ENCODE measurements around the gene CHIT1. TPM values are rescaled to one million over a fixed set of nuclear protein-coding genes. Genes with fewer than 3 reads are reported as not detected.

CHIT1 gene
- total and polyA plus RNA-seq, 9 of the 15 experiments (the other 6 are each of a cell fraction or from before 2014, with no cell fraction given) = not detected

- peak; percentile 71 for TF ChIP-seq TOE1 (IDR thresholded peaks at IDR 0.05; ENCODE audit: borderline replicate concordance)
- no peak for TF ChIP-seq TOE1 (CRISPR knock-in tag; IDR thresholded peaks at IDR 0.05; ENCODE audit: borderline replicate concordance, low read depth)
- TF ChIP-seq, protein P1, sequence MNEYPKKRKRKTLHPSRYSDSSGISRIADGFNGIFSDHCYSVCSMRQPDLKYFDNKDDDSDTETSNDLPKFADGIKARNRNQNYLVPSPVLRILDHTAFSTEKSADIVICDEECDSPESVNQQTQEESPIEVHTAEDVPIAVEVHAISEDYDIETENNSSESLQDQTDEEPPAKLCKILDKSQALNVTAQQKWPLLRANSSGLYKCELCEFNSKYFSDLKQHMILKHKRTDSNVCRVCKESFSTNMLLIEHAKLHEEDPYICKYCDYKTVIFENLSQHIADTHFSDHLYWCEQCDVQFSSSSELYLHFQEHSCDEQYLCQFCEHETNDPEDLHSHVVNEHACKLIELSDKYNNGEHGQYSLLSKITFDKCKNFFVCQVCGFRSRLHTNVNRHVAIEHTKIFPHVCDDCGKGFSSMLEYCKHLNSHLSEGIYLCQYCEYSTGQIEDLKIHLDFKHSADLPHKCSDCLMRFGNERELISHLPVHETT (CRISPR knock-in tag; conservative IDR thresholded peaks at IDR 0.05 in 1 of 2, IDR thresholded peaks at IDR 0.05 in 1 of 2) = no peak
- TF ChIP-seq, protein P2, sequence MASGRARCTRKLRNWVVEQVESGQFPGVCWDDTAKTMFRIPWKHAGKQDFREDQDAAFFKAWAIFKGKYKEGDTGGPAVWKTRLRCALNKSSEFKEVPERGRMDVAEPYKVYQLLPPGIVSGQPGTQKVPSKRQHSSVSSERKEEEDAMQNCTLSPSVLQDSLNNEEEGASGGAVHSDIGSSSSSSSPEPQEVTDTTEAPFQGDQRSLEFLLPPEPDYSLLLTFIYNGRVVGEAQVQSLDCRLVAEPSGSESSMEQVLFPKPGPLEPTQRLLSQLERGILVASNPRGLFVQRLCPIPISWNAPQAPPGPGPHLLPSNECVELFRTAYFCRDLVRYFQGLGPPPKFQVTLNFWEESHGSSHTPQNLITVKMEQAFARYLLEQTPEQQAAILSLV (tag; IDR thresholded peaks at IDR 0.05) = no peak
- no peak for TF ChIP-seq NCOA4 (IDR thresholded peaks at IDR 0.05; ENCODE audit: partially characterized antibody)
- TF ChIP-seq CBX3 (IDR thresholded peaks at IDR 0.05; ENCODE audit: borderline replicate concordance in 1 of 2, low read length in 2 of 2) = peak in 1 of 2 experiments; percentile 47; a peak in 1 of 3 replicates
- TF ChIP-seq ZKSCAN8 (CRISPR knock-in tag; IDR thresholded peaks at IDR 0.05) = no peak
- no peak for TF ChIP-seq KDM5B (IDR thresholded peaks at IDR 0.05; ENCODE audit: insufficient replicate concordance, low read depth, low read length)
- no peak for TF ChIP-seq PCBP2 (IDR thresholded peaks at IDR 0.05; ENCODE audit: low read depth, low read length, poor library complexity, severe bottlenecking)
- TF ChIP-seq ZNF436 (CRISPR knock-in tag; IDR thresholded peaks at IDR 0.05) = no peak
- TF ChIP-seq KLF6 (CRISPR knock-in tag; IDR thresholded peaks at IDR 0.05; ENCODE audit: borderline replicate concordance) = no peak
- TF ChIP-seq ELF4 (CRISPR knock-in tag; IDR thresholded peaks at IDR 0.05) = no peak
- TF ChIP-seq HIVEP1 (CRISPR knock-in tag; IDR thresholded peaks at IDR 0.05) = no peak
- TF ChIP-seq BCOR (IDR thresholded peaks at IDR 0.05) = peak; percentile 73
- no peak for TF ChIP-seq MAFF (IDR thresholded peaks at IDR 0.05; ENCODE audit: low read length)
- TF ChIP-seq ZNF146 (CRISPR knock-in tag; IDR thresholded peaks at IDR 0.05; ENCODE audit: unreplicated experiment) = no peak
- no peak for TF ChIP-seq FOXO4 (CRISPR knock-in tag; IDR thresholded peaks at IDR 0.05)
- no peak for TF ChIP-seq ZBTB7A (IDR thresholded peaks at IDR 0.05; ENCODE audit: borderline replicate concordance, control insufficient read depth, low read depth, low read length)
- no peak for TF ChIP-seq PML (IDR thresholded peaks at IDR 0.05; ENCODE audit: low read length)
- TF ChIP-seq ZNF695 (CRISPR knock-in tag; IDR thresholded peaks at IDR 0.05) = peak; percentile 36; the same call in 1 of the 2 replicates
- TF ChIP-seq ZZZ3 (IDR thresholded peaks at IDR 0.05) = no peak
- no peak for TF ChIP-seq KLF16 (IDR thresholded peaks at IDR 0.05)
- TF ChIP-seq RB1 (IDR thresholded peaks at IDR 0.05; ENCODE audit: low read depth) = peak; percentile 61
- TF ChIP-seq, protein P3, sequence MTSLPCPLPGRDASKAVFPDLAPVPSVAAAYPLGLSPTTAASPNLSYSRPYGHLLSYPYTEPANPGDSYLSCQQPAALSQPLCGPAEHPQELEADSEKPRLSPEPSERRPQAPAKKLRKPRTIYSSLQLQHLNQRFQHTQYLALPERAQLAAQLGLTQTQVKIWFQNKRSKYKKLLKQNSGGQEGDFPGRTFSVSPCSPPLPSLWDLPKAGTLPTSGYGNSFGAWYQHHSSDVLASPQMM (CRISPR knock-in tag; IDR thresholded peaks at IDR 0.05) = no peak
- TF ChIP-seq ZNF121 (CRISPR knock-in tag; conservative IDR thresholded peaks at IDR 0.05) = no peak
- no peak for TF ChIP-seq BCL6 (CRISPR knock-in tag; IDR thresholded peaks at IDR 0.05)
Observed at GRCh38 chr1:203273206-203273868, 43.9 kb upstream of the CHIT1 start (continued).
